Measurements from ENCODE around the gene ANO3. TPM values are rescaled to one million over a fixed set of nuclear protein-coding genes. Genes with fewer than 3 reads are reported as not detected.

Gene ANO3
- total RNA-seq = 0.28 and 0.55 TPM in 2 replicates

GRCh38 chr11:26331911-26332571 is at the start of gene ANO3:
Gene ANO3 (plus strand): TSS chr11:26332130. CDS start chr11:26332276, 146 bp downstream.

GRCh38 chr11:26571861-26572654 is 240.1 kb downstream of the ANO3 start, which contains the start of gene MUC15:
Gene MUC15 (minus strand): TSS chr11:26572263. CDS start chr11:26567094, 5,169 bp downstream.

Other genes starting within 250 kb of the ANO3 start
- gene MUC15, start 240.1 kb downstream of the ANO3 start, total RNA-seq = not detected in 2 replicates

All from smooth muscle cell of bladder (primary cell).